Measurements from ENCODE around the gene ADAMTS12.

ADAMTS12 gene

DNA sequence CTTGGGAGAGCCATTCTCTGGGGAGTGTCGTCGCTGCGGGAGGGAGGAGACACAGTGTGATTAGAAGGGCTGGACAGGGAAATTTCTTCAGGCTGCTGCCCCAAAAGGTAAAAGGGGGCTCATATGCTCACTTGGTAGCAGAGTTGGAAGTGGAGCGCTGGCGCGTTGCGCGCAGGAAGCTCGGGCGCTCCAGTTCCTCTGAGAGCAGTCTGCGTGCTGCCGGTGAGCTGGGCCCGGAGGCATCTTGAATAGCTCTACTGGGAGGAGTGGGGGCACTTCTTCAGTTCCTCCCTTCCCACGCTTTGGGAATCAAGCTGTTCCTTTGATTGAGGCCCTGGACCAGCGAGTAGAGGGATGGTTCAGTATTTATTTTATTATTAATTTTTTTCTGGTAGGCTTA, 47.1 kb upstream of the ADAMTS12 start:
- Histone ChIP-seq H3K36me3 (replicated peaks; ENCODE audit: low read depth, low read length) (no peaks in the 10 kb centered on the region), H3K9me3 (ENCODE audit: insufficient read depth, low read length) (no peaks in the 10 kb centered on the region), H3K4me3 (ENCODE audit: low read length) (no peak overlapping the region), H3K4me1 (ENCODE audit: low read length) (peaks cover 8% of the 10 kb centered on the region), H2AFZ (ENCODE audit: low read depth, low read length) (no peak overlapping the region), H3K79me2 (ENCODE audit: low read length) (no peaks in the 10 kb centered on the region), H3K27me3 (ENCODE audit: low read depth, low read length) (no peaks in the 10 kb centered on the region), H3K27ac (ENCODE audit: low read length) (no peak overlapping the region), H3K9ac (ENCODE audit: low read length) (no peak overlapping the region), H4K20me1 (ENCODE audit: insufficient read depth, low read length) (no peaks in the 10 kb centered on the region), H3K4me2 (ENCODE audit: low read length) (no peak overlapping the region)
- TF ChIP-seq, protein P1, sequence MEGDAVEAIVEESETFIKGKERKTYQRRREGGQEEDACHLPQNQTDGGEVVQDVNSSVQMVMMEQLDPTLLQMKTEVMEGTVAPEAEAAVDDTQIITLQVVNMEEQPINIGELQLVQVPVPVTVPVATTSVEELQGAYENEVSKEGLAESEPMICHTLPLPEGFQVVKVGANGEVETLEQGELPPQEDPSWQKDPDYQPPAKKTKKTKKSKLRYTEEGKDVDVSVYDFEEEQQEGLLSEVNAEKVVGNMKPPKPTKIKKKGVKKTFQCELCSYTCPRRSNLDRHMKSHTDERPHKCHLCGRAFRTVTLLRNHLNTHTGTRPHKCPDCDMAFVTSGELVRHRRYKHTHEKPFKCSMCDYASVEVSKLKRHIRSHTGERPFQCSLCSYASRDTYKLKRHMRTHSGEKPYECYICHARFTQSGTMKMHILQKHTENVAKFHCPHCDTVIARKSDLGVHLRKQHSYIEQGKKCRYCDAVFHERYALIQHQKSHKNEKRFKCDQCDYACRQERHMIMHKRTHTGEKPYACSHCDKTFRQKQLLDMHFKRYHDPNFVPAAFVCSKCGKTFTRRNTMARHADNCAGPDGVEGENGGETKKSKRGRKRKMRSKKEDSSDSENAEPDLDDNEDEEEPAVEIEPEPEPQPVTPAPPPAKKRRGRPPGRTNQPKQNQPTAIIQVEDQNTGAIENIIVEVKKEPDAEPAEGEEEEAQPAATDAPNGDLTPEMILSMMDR (IDR thresholded peaks at IDR 0.05; ENCODE audit: low read depth, low read length), result no peak
- no peak for TF ChIP-seq EZH2phosphoT487 (IDR thresholded peaks at IDR 0.05; ENCODE audit: low read depth)

DNA sequence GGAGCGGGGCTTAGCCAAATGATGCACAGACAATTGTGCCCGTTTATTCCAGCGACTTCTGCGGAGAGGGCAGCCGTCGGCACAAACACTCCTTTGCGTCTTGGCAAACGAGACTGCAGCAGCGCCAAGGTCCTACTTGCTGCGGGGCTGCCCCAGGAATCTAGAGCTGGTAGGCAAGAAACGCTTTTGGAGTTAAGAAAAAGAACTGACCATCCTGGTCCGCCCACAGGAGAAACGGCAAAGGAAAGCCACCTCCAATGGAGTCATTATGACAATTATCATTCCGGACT, 46.7 kb upstream of the ADAMTS12 start:
- H3K79me2 ChIP-seq (ENCODE audit: low read length), result no peaks in the 10 kb centered on the region
- H3K9ac ChIP-seq (ENCODE audit: low read length), result no peak overlapping the region
- peaks cover 11% of the 10 kb centered on the region for H3K4me1 ChIP-seq (ENCODE audit: low read length)
- no peak overlapping the region for H2AFZ ChIP-seq (ENCODE audit: low read depth, low read length)
- no peaks in the 10 kb centered on the region for H3K27me3 ChIP-seq (ENCODE audit: low read depth, low read length)
- no peaks in the 10 kb centered on the region for H4K20me1 ChIP-seq (ENCODE audit: insufficient read depth, low read length)
- H3K27ac ChIP-seq (ENCODE audit: low read length), result no peak overlapping the region
- H3K4me3 ChIP-seq (ENCODE audit: low read length), result no peak overlapping the region
- no peaks in the 10 kb centered on the region for H3K36me3 ChIP-seq (replicated peaks; ENCODE audit: low read depth, low read length)
- no peak overlapping the region for H3K4me2 ChIP-seq (ENCODE audit: low read length)
- H3K9me3 ChIP-seq (ENCODE audit: insufficient read depth, low read length), result no peaks in the 10 kb centered on the region
- no peak for TF ChIP-seq EZH2phosphoT487 (IDR thresholded peaks at IDR 0.05; ENCODE audit: low read depth)
- TF ChIP-seq, protein P1 (IDR thresholded peaks at IDR 0.05; ENCODE audit: low read depth, low read length), result no peak

DNA sequence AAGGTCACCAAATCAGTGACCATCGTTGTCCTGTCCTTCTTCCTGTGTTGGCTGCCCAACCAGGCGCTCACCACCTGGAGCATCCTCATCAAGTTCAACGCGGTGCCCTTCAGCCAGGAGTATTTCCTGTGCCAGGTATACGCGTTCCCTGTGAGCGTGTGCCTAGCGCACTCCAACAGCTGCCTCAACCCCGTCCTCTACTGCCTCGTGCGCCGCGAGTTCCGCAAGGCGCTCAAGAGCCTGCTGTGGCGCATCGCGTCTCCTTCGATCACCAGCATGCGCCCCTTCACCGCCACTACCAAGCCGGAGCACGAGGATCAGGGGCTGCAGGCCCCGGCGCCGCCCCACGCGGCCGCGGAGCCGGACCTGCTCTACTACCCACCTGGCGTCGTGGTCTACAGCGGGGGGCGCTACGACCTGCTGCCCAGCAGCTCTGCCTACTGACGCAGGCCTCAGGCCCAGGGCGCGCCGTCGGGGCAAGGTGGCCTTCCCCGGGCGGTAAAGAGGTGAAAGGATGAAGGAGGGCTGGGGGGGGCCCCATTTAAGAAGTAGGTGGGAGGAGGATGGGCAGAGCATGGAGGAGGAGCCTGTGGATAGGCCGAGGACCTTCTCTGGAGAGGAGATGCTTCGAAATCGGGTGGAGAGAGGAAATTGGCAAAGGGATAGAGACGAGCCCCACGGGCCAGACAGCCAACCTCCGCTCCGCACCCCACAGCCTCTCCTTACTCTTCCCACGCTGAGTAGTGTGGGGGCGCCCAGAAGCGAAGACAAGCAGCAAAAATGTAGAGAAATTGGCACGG, 46.1 kb upstream of the ADAMTS12 start:
- H3K27me3 ChIP-seq (ENCODE audit: low read depth, low read length), result no peaks in the 10 kb centered on the region
- H3K27ac ChIP-seq (ENCODE audit: low read length), result no peak overlapping the region
- H2AFZ ChIP-seq (ENCODE audit: low read depth, low read length), result no peak overlapping the region
- H3K4me2 ChIP-seq (ENCODE audit: low read length), result no peak overlapping the region
- no peaks in the 10 kb centered on the region for H3K9me3 ChIP-seq (ENCODE audit: insufficient read depth, low read length)
- no peaks in the 10 kb centered on the region for H4K20me1 ChIP-seq (ENCODE audit: insufficient read depth, low read length)
- no peaks in the 10 kb centered on the region for H3K79me2 ChIP-seq (ENCODE audit: low read length)
- no peak for TF ChIP-seq EZH2phosphoT487 (IDR thresholded peaks at IDR 0.05; ENCODE audit: low read depth)
- TF ChIP-seq, protein P1 (IDR thresholded peaks at IDR 0.05; ENCODE audit: low read depth, low read length), result no peak
- H3K36me3 ChIP-seq (replicated peaks; ENCODE audit: low read depth, low read length), result no peaks in the 10 kb centered on the region
- peaks cover 17% of the 10 kb centered on the region for H3K4me1 ChIP-seq (ENCODE audit: low read length)
- H3K9ac ChIP-seq (ENCODE audit: low read length), result no peak overlapping the region
- H3K4me3 ChIP-seq (ENCODE audit: low read length), result no peak overlapping the region

DNA sequence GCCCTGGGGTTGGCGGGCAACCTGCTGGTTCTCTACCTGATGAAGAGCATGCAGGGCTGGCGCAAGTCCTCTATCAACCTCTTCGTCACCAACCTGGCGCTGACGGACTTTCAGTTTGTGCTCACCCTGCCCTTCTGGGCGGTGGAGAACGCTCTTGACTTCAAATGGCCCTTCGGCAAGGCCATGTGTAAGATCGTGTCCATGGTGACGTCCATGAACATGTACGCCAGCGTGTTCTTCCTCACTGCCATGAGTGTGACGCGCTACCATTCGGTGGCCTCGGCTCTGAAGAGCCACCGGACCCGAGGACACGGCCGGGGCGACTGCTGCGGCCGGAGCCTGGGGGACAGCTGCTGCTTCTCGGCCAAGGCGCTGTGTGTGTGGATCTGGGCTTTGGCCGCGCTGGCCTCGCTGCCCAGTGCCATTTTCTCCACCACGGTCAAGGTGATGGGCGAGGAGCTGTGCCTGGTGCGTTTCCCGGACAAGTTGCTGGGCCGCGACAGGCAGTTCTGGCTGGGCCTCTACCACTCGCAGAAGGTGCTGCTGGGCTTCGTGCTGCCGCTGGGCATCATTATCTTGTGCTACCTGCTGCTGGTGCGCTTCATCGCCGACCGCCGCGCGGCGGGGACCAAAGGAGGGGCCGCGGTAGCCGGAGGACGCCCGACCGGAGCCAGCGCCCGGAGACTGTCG, 45.4 kb upstream of the ADAMTS12 start:
- no peak overlapping the region for H3K4me2 ChIP-seq (ENCODE audit: low read length)
- peaks cover 19% of the 10 kb centered on the region for H3K4me1 ChIP-seq (ENCODE audit: low read length)
- no peak for TF ChIP-seq EZH2phosphoT487 (IDR thresholded peaks at IDR 0.05; ENCODE audit: low read depth)
- TF ChIP-seq, protein P1 (IDR thresholded peaks at IDR 0.05; ENCODE audit: low read depth, low read length), result no peak
- no peaks in the 10 kb centered on the region for H3K36me3 ChIP-seq (replicated peaks; ENCODE audit: low read depth, low read length)
- no peak overlapping the region for H3K9ac ChIP-seq (ENCODE audit: low read length)
- H3K4me3 ChIP-seq (ENCODE audit: low read length), result no peak overlapping the region
- no peaks in the 10 kb centered on the region for H3K27me3 ChIP-seq (ENCODE audit: low read depth, low read length)
- no peak overlapping the region for H2AFZ ChIP-seq (ENCODE audit: low read depth, low read length)
- H3K9me3 ChIP-seq (ENCODE audit: insufficient read depth, low read length), result no peaks in the 10 kb centered on the region
- H3K79me2 ChIP-seq (ENCODE audit: low read length), result no peaks in the 10 kb centered on the region
- H3K27ac ChIP-seq (ENCODE audit: low read length), result no peak overlapping the region
- no peaks in the 10 kb centered on the region for H4K20me1 ChIP-seq (ENCODE audit: insufficient read depth, low read length)
